Stimulated activated CD4-positive, alpha-beta T cell treated with anti-CD3 and anti-CD28 coated beads, Interleukin-1b, Interleukin-23, amount 100 ng/mL, for 48 hours (primary cell): ENCODE results near the gene CD44.

Source experiments
- DNase-seq: peaks from one replicate; pipeline ENCODE4 v3.0.0-alpha.2; 2020

CD44 gene

DNA sequence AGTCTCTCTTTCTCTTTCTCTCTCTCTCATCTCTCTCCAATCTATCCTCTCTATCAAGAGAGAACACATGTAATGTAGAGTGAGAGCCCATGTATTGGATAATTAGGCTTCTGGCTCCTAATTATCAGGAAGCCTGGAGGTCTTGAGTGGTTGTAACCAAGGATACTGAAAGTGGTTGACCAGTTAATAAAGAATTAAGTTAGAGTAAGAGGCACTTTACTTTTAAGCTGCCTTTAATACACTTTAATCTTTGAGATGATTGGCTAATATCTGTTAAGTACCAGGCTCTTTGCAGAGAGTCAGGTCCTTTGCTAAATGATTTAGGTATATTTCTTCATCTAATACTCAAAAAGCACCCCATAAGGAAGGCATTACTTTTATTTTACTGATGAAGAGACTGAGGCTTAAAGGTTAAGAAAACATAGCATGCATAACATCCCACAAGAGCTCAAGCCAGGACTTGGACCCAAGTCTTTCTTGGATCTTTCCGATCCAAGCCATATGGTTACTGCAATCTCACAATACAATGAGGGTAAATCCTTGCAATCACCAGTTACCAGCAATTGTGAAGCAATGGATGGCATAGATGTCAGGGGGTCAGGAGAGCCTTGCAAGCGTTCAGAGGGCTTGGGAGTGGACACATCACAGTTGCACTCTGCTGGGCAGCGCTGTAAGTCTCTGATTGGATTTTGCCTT, 22.1 kb downstream of the CD44 start:
- DNase-seq = no peak

DNA sequence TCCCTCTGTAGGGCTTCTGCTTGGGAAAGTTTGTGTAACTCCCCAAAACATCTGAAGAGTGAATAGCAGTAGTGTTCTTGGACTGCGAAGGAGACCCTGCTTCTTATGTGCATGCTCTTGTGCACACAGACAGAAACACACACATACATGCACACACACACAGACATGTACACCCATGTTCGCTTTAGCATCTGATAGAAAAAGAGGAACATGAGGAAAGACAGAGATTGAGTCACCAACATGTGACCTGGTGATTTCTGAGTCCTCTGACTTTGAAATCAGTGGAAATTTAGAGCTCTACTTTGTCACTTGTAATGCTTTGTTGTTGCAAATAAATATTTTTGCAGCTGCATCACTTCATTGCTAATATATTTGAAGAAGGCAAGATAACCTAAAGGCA, 23.8 kb downstream of the CD44 start:
- no peak for DNase-seq

DNA sequence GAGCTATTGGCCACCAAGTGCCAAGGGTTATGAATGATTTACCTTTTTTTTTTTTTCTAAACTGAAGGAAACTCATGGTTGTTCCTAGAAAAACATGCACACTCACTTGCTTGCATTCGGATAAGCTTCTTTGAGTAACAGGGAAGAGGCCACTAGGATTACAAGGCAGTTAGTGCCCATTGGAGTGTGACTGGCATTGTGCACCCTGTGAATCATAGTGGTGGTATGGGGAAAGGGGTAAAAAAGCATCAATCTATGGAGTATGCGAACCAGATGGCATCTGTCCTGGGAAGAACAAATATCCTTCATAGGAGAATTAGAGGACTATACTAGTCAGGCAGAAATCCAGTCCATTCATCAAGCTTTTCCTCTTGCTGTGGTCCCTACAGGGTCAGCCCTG, 24.2 kb downstream of the CD44 start:
- DNase-seq = no peak

DNA sequence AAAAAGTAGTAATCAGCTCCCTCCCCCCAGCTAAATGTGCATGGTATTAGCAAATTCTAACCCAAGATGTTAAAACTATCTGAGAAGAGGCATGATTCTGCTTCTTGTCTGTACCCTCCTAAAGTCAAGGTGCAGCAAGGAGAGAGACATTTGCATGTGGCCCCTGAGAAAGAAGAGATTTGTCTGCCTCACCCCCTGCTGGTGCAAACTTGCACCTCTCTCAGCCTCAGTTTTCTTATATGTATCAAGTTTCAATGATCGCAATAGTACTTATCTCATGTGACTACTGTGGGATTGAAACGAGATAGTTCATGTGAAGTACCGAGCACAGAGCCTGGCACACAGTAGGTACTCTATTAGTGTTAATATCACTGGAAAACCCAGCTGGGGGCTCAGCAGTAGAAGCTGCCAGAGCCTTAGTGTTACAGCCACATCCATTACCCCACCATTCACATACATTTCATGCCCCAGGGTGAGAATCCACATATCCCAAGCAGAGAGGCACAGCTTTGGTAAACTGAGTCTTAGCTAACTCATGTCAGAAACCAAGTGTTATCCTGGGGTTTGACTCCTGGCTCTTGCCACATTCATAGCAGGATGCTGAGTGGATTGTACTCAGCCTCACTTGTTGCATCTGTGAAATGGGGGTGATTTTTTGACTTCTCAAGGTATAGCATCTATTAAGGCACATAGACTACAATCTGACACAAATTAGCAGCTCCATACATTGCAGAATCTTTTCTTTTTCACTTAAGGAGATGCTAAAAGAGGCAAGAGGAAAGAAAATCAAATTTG, 24.9 kb downstream of the CD44 start:
- peak; percentile 49 for DNase-seq

DNA sequence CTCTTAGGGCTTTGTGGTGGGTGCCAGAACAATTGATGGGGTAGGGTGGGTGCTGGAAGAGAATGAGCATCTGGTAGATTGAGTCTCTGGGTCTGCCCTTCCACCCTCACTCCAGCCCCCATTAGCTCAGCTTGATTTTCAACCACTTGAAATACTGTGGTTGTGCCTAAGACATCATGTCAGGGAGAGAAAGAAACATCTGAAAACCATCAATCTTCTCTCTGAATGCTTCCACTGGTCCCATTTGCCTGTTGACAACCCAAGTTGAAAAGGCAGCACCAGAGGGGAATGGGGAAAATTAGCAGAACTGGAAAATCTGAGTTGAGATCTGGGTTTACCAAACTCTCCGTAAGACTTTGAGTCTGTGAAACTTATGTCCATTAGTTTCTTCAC, 26.1 kb downstream of the CD44 start:
- DNase-seq = no peak

DNA sequence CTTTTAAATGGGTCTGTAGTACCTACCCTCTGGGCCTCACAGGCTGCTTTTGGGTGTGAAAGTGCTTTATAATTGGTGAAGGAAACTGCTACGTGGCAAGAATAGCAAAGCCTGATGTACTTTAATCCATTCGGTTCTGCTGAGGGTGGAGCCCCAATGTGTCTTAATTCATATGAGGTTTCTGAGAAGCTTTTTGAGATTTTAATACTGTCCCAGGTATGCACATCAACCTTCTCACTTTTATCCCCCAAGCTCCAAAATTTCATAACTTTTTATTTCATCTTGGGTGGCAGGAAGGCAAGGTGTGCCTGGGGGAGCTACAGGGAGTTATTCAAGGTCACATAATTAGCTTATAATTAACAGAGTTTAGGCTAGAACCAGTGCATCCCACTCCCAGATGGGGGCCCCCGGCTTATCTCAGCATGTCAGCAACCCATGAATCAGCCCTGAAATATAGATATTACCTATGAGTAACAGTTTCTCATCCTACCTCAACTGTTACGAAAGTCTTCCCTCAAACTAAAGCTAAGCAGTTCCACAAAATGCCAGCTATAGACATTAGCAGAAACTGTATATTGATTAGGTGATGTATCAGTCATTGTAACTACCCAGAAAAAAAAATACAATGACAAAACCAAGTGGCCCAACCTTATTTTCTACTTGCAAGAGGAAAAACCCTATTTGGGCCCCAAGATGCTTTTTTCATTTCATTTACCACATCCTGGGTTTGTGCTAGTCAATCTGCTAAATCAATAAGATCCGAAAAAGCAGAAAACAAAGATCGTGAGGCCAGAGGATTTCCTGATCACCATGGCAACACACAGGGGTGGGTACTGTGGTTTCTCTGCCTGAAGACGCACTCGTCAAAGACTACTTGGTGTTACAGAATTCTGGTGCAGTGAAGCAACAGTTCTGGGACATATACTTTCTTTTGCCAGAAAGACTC, 26.7 kb downstream of the CD44 start:
- peak; percentile 90 for DNase-seq

DNA sequence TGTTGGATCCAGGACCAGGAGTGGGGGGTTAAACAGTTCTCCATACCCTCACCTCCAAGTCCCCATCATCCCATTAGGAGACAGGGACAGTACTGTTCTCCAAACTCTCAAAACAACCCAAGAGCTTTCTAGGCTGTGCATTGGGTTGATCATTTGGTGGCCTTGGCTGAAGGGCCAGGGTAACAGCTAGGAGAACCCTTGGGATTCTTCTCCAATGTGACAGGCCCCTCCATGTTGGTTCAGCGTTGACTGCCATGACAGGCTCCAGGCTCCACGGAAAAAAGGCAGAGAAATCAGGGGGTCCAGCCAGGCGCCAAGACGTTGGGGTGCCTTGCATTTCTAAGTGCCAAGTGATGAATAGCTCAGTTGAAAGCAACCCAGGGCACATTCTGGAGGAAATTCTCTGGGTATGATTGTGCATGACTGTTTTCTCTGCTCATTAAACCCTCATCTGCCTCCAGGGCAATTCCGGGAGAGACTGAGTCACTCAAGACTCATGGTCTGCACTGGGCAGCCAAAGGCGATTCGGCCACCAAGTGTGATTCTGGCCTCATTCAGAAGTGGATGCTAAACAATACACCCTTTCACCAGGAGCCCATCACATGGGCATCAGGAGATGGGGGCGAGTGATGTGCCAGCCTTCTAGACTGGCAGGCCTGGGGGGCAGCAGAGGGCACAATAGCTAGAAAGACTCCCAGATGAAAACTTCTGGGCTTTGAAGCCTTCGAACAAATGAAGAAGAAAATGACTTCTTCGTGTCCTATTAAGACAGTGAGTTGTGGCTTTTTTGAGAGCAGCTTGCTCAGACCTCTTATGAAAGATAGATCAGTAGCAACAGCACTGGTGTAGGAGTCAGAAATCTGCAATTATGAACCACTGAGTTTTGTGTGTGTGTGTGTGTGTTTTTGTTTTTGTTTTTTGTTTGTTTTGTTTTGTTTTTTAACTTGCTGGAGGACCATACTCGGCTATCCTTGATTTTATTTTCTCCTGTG, 27.7 kb downstream of the CD44 start:
- DNase-seq = peak; percentile 54

DNA sequence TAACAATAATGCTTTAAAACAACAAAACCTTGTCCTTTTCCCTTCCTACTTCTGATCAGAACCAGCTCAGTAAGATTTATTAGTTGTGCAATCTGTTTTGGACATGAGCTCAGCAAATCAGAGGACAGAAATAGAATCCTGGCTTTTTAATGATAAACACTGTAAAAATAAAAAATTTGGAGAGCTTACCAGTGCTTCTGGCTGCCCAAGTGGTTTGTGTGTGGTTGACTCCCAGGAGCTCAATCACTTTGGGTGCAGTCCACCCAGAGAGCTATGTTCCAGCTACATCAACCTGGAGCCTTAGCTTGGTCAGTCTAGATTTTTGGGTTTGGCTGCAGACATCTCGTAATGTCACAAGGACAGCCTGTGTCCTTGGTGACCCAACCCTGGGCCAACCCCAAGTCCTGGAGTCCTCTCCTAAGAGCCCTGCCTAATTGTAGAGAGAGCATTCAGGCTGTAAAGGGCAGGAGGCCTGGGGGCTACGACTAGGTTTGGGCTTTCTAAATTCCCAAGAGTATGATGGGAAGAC, 28.5 kb downstream of the CD44 start:
- DNase-seq = no peak

DNA sequence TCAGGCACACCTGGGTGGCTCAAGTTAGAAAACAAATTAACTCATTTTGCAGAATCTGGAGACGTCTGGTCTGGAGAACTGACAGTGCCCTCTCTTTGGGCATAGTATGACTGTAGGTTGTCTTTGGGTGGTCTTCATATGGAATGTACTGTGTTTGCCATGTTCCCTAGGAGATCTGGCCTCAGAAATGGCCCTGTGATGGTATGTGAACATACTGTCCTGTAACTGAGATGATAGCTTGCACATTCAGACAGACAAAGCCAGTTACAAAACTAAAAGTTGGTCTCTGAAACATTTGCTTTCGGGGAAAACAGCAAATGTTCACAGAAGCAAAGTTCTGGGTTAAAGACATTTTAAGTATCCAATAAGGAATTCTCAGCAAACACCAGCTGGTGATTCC, 29.7 kb downstream of the CD44 start:
- DNase-seq = no peak

DNA sequence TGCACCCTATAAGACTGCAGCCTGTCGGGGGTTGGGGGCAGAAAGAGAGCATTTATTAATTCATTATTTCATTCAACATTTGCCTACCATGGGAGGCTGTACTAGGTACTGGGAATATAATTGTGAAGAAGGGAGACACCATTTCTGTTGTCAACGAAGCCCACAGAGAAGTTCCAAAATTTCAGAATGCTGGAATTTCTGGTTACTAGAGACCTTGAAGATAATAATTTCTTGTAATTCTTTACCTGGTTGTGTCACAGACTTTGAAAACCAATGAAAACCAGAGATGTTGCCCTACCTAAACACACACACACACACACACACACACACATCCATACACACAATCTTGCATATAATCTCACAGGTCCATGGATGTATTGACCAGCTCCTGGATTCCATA, 30.1 kb downstream of the CD44 start:
- DNase-seq = no peak

DNA sequence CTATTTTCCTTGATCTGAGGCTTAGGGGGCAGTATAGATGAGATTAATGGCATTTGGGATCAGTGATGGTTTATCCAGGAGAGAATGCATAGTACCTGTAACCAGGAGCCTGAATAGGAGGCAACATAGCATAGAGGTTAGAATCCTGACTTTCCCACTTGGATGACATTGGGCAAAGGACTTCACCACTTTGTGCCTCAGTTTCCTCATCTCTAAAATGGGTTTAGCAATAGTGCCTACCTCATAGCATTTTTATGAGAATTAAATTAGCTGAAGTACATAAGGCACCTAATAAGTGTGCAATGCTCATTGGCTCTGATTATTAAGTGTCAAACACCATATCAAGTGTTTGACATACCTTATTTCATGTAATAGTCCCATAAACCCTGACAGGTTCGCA, 30.8 kb downstream of the CD44 start:
- DNase-seq = no peak

DNA sequence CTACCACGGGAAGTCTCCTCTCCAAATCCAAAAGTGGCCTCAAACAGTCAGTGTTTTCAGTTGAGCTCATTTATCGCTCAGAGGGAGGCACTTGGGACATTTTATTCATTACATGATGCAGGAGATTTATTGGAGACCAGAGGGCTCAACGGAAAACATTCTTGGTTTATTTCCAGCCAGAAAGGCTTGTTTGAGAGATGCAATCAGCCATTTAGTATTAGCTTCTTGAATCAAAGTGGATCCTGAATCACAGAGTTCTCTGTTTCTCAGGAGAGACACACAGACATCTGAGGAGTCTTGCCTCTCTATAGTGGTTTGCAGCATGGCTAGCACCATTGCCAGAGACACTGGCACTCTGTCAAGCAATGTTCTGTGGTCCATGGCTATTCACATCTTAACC, 31.5 kb downstream of the CD44 start:
- DNase-seq = no peak

DNA sequence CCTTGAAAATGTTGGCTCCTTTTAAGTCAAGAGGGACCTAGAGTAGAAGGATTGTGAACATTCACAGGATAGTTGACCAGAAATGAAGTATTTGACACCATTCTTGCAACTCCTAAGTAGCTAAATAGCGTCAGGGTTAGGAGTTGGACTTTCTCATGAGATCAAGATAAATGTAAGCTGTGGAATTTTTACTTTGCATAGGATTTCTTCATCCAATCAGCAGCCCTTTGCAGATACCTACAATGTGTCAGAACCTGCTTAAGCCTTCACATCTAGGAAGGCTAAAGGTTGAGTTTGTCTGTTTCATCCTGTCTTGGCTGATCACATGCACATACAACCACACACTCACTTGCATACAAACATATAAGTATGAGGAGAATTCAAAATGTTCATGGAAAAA, 32.3 kb downstream of the CD44 start:
- DNase-seq = no peak

DNA sequence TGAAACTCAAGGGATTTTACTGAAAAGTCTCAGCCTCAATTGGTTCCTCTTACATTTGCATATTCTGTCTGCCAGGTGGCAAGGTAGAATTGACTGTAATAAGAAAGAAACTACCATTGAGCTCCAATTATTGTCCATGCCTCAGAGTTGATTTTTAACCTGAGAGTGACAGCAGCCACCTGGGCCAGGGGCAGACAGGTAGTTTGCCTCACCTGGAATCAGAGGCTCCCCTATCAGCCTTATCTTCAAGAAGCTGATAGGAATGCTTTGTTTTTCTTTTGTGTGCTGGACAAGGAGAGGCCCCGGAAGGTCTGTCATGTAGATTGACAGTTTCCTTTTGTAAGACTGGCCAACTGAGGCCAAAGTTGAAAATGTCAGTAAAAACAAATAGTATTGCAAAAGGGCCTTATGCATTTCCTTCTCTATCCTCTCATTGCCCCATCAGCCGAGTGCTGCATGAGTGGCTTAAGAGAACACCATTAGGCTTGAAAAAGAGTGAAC, 34.1 kb downstream of the CD44 start:
- DNase-seq = no peak

DNA sequence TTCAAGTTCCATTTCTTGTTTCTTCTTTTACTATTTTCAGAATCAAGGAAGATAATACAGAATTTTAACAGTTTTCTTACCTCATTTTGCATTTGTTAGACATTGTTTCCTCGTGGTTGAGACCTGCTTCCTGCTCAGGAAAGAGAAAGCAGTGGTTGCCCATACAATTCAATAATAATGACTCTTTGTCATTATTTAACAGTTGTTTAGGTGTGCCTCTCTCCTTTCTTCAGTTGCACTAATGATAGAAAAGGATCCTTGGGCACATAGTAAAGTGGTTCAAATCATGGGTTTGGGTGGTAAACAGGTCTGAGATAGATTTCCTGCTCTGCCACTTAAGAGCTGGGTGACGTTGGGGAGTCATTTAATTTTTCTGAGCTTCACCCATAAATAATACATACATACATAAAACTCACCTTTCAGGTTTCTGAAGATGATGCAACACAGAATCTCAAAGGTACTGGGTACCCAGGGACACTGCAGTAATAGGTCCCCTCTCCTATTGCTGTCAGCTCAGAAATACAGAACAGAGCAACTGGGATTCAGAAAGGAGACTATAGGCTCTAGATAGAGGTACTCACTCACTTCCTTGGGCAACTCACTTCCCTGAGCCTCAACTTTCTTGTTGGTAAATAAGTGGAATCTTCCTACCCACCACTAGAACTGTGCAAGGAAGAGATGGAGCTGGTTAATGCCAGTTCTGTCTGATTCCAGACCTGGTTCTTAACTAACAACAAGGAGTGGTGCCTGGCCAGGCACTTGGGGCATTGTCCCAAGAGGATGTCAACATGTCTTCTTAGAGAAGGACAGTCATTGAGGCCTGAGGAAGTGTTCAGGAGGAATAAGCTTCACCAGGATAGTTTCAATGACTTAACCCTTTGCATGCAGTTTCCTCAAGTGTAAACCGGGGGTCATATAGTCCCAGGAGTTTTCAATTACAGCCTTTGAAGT, 34.9 kb downstream of the CD44 start:
- DNase-seq = no peak

DNA sequence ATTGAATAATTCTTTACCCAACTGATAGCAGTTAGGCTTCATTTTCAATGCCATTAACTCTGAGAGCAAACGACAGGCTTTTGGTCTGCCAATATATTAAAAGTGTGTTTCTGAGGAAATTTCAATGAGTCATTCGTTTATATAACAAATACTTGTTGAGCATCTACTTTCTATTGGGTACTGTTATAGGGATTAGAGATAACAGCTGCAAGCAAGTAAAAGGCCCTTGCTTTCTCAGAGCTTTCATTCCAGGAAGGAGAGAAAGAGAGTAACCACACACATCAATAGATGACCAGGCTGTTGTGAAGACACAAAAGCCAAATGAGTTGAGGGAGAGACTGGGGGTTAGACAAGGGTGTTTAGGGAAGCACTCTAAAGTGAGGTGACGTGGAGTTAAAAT, 35.7 kb downstream of the CD44 start:
- no peak for DNase-seq

DNA sequence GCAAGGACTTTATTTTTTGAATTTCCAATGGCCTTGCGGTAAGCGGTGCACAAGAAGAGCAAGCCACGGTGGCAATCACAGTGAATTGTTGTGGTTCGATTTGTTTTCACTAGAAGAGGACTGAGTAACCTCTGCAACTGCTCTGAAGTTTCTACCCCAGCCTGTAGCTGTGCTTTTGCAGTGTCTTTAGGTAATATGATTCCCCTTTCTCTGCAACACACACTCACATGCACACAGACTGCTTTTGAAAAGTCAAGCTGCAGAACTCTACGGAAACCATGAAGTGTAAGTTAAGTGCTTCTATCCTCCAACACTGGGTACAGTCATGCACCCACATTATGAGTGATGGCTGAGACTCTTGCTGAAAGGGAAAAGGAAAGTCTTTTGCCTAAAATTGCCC, 38.4 kb downstream of the CD44 start:
- DNase-seq = peak; percentile 63

DNA sequence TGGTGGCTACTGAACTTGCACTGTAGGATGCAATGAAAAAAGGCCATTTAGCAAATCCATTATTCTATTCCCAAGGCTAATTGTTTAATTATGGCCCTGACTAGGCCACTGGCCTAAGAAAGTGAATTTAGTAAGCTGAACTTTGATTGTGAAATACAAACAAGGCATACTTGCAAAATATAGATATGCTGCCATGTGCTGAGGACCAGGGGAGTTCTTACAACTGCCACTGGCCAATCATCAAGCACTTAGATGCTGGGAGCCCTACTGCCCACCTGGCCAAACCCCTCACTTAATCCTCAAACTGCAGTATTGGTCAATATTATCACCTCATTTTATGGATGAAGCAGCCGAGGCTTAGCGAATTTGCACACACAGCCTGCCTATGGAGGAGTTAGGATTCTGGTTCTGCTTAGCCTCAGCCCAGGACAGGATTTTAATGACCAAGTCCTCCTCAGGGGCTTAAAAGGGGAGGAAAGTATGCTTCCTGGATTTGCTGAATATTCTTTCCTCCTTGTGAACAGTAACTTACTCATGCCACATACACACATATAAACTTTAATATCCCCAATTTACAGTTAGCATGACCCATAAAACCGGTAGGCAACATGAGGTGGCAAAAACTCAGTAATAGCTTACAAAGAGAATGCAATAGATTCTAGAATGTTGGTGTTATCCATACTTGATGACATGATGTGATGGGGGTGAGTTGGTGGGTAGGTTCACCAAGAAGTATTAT, 39.3 kb downstream of the CD44 start:
- DNase-seq = no peak

DNA sequence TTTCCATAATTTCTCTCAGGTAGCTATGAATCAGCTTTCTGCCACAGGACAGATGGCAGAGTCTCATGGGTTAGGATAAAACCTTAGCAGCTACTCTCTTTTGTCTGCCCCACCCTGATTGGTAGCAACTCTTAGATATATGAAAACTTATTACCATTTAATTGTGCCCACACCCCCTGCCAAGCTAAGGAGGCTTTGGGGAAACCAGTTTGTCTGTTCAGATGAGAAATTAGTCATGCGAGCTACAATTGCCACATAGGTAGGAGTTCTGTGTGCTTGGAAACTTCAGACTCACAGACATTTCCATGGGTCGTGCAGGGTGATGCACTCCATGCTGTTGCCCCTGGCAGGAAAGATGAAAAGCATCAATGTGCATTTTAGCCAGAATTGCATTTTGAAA, 39.9 kb downstream of the CD44 start:
- no peak for DNase-seq
